ENCODE data around the gene ZNF611.

Gene ZNF611

DNA sequence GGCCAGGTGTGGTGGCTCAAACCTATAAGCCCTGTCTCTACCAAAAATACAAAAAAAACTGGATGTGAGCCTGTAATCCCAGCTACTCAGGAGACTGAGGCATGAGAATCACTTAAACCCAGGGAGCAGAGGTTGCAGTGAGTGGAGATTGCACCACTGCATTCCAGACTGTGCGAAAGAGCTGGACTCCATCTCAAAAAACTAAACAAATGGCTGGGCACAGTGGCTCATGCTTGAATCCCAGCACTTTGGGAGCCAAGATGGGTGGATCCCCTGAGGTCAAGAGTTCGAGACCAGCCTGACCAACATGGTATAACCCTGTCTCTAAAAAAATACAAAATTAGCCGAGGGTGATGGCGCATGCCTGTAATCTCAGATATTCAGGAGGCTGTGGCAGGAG, 61.8 kb downstream of the ZNF611 start:
- TF ChIP-seq GATA3 (IDR thresholded peaks at IDR 0.05; ENCODE audit: low read depth, low read length) (no peak), GATA2 (IDR thresholded peaks at IDR 0.05; ENCODE audit: low read depth, low read length) (no peak)

DNA sequence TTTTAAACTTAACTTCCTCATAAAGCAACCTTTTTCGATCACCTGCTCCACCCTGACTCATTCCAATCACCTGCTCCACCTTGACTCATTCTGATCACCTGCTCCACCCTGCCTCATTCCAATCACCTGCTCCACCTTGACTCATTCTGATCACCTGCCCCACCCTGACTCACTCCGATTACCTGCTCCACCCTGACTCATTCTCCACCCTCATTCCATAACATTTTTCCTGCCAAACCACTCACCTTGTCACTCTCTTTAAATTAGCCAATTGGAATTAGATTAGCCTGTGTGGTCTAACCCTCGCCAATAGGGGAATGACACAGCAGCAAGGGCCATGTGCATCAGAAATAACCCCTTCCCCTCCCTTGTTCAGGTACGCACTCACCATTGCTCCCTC, 64.8 kb downstream of the ZNF611 start:
- TF ChIP-seq GATA2 (IDR thresholded peaks at IDR 0.05; ENCODE audit: low read depth, low read length) (no peak), GATA3 (IDR thresholded peaks at IDR 0.05; ENCODE audit: low read depth, low read length) (no peak)

DNA sequence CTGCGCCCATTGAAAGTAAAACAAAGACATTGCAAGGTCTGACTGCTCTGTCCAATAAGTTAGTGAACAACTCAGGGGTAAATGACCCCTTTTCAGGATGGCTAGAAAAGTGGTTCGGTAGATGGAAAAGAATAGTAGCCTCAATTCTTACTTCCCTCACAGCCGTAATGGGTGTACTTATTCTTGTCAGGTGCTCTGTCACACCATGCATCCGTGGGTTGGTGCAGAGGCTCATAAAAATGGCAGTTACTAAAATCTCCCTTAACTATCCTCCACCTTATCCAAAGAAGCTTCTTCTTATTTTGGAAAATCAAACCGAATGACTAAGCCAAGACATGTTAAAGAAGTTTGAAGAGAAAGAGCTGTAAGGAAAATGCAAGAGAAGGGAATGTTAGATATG, 65.3 kb downstream of the ZNF611 start:
- TF ChIP-seq GATA2 (IDR thresholded peaks at IDR 0.05; ENCODE audit: low read depth, low read length) (no peak), GATA3 (IDR thresholded peaks at IDR 0.05; ENCODE audit: low read depth, low read length) (no peak)

DNA sequence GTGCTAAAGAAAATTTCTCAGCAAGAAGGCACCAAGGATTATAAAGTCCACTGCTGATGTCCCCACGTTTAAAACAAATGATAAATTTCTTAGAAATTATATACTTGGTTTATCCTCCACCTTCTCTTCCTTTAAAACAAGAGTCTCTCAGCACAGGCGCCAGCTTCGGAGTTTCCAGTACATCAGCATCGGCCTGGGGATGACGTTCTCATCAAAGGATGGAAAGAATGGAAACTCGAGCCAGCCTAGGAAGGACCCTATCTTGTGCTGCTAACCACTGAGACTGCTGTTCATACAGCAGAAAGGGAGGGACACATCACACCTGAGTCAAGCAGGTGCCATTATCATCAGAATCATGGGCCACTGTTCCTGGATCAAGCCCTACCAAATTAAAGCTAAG, 66.9 kb downstream of the ZNF611 start:
- TF ChIP-seq GATA3 (IDR thresholded peaks at IDR 0.05; ENCODE audit: low read depth, low read length) (no peak), GATA2 (IDR thresholded peaks at IDR 0.05; ENCODE audit: low read depth, low read length) (no peak)

GRCh38 chr19:52666506-52666905, 68.3 kb downstream of the ZNF611 start:
- no peak for TF ChIP-seq GATA3 (IDR thresholded peaks at IDR 0.05; ENCODE audit: low read depth, low read length)
- TF ChIP-seq GATA2 (IDR thresholded peaks at IDR 0.05; ENCODE audit: low read depth, low read length) = no peak

DNA sequence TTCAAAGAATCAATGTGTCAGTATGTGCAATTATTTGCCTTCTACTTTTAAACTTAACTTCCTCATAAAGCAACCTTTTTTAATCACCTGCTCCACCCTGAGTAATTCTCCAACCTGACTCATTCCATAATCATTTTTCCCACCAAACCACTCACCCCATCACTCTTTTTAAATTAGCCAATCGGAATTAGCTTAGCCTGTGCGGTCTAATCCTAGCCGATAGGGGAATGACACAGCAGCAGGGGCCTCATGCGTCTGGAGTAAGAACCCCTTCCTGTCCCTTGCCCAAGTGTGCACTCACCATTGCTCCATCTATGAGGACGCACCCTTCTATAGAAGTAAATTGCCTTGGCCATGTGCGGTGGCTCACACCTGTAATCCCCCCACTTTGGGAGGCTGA, 69.3 kb downstream of the ZNF611 start:
- TF ChIP-seq GATA2 (IDR thresholded peaks at IDR 0.05; ENCODE audit: low read depth, low read length) (no peak), GATA3 (IDR thresholded peaks at IDR 0.05; ENCODE audit: low read depth, low read length) (no peak)

- TF ChIP-seq GATA2 (IDR thresholded peaks at IDR 0.05; ENCODE audit: low read depth, low read length) (no peak), GATA3 (IDR thresholded peaks at IDR 0.05; ENCODE audit: low read depth, low read length) (no peak)
Measured at GRCh38 chr19:52665027-52665426, 69.8 kb downstream of the ZNF611 start.

GRCh38 chr19:52664461-52664860, 70.4 kb downstream of the ZNF611 start:
- TF ChIP-seq GATA2 (IDR thresholded peaks at IDR 0.05; ENCODE audit: low read depth, low read length) = no peak
- no peak for TF ChIP-seq GATA3 (IDR thresholded peaks at IDR 0.05; ENCODE audit: low read depth, low read length)

GRCh38 chr19:52662631-52663030, 72.2 kb downstream of the ZNF611 start:
- TF ChIP-seq GATA2 (IDR thresholded peaks at IDR 0.05; ENCODE audit: low read depth, low read length) (no peak), GATA3 (IDR thresholded peaks at IDR 0.05; ENCODE audit: low read depth, low read length) (no peak)

DNA sequence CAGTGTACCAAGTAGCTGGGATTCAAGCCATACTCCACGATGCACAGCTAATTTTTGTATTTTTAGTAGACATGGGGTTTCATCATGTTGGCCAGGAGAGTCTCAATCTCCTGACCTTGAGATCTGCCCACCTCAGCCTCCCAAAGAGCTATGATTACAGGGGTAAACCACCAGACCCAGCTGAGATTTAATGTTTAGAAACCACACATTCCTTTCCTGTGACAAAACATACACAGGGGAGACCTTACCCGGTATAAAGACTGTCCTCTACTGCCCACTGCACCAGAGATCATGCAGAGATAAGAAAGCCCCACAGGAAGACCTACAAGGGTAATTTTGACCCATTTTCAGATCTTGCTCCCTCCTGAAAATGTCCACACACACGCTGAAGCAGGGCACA, 73.9 kb downstream of the ZNF611 start:
- no peak for TF ChIP-seq GATA2 (IDR thresholded peaks at IDR 0.05; ENCODE audit: low read depth, low read length)
- no peak for TF ChIP-seq GATA3 (IDR thresholded peaks at IDR 0.05; ENCODE audit: low read depth, low read length)

GRCh38 chr19:52659013-52659412, 75.8 kb downstream of the ZNF611 start:
- TF ChIP-seq GATA2 (IDR thresholded peaks at IDR 0.05; ENCODE audit: low read depth, low read length) (no peak), GATA3 (IDR thresholded peaks at IDR 0.05; ENCODE audit: low read depth, low read length) (no peak)

DNA sequence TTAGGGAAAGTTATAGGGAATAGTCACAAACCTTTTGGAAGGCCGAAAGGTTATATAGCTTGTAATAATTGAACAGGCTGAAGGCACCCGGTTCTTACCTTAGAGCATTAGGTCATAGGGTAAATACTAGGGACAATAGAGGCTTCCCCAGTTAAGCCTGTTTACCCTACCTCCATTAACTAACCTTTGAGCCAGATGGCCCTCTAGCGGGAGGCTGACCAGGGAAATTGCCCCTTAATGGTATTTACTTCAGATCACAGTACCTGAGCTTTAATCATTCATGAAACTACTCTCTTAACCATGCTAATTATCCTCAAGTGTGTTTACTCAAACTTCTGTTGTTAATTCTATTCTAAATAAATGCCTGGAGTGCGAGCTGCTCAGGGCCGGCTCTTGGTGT, 76.2 kb downstream of the ZNF611 start:
- TF ChIP-seq GATA3 (IDR thresholded peaks at IDR 0.05; ENCODE audit: low read depth, low read length) (no peak), GATA2 (IDR thresholded peaks at IDR 0.05; ENCODE audit: low read depth, low read length) (no peak)

- TF ChIP-seq GATA3 (IDR thresholded peaks at IDR 0.05; ENCODE audit: low read depth, low read length) = no peak
- TF ChIP-seq GATA2 (IDR thresholded peaks at IDR 0.05; ENCODE audit: low read depth, low read length) = no peak
Measured at GRCh38 chr19:52653161-52653560, 81.7 kb downstream of the ZNF611 start.
